ENCODE data around the gene C1orf105.

- TF ChIP-seq CTCF (IDR thresholded peaks at IDR 0.05 in 8 of 11, conservative IDR thresholded peaks at IDR 0.05 in 3 of 11) (no peak), POLR2A (IDR thresholded peaks at IDR 0.05) (no peak)
These were observed 37.5 kb upstream of the C1orf105 start for GRCh38 chr1:172382990-172383389.

Data from spleen (tissue), 7 donors.